ENCODE data around the gene ZMIZ2.
"Not testable (repeated sequence)": the region's sequence is repeated elsewhere in the genome, so short reads cannot be mapped to it uniquely, and the experiment has no call there.

The ZMIZ2 gene

DNA sequence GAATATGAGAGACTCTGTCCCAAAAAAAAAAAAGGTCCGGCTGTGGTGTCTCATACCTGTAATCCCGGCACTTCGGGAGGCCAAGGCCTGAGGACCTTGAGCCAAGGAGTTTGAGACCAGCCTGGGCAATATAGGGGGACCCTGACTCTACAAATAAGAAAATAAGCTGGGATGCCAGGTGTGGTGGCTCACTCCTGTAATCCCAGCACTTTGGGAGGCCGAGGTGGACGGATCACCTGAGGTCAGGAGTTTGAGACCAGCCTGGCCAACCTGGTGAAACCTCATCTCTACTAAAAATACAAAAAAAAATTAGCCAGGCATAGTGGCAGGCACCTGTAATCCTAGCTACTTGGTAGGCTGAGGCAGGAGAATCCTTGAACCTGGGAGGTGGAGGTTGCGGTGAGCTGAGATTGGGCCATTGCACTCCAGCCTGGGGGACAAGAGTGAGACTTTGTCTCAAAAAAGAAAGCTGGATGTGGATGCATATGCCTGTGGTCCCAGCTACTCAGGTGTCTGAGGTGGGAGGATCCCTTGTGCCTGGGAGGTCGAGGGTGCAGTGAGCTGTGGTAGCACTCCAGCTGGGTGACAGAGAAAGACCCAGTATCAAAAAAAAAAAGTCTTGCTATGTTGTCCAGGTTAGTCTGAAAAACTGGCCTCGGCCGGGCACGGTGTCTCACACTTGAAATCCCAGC, 55.3 kb downstream of the ZMIZ2 start:
- not testable (repeated sequence) for DNase-seq

DNA sequence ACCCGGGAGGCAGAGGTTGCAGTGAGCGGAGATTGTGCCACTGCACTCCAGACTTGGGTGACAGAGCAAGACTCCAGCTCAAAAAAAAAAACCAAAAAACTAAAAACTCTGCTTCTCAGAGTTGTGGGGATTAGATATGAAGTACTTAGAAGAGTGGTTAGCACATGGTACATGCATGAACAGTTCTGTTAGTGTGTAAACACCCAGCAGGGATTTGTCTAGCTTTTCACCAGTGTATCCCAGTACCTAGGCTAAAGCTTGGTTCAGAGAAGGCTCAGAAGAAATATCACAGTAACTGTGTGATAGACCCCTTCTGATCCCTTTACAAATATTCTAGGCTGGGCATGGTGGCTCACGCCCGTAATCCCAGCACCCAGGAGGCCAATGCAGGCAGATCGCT, 57.3 kb downstream of the ZMIZ2 start:
- DNase-seq = no peak

DNA sequence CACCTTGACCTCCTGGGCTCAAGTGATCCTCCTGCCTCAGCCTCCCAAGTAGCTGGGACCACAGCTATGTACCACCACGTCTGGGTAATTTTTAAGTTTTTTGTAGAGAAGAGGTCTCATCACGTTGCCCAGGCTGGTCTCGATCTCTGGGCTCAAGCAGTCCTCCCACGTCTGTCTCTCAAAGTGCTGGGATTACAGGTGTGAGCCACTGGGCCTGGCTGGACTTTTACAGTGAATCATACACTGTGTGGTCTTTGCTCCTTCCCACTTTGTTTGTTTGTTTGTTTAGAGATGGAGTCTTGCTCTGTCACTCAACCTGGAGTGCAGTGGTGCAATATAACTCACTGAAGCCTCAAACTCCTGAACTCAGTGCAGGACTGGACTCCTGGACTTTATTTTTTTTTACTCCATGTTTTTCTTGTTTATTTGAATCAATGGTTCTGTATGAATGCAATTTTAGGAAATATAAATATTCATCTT, 60.3 kb downstream of the ZMIZ2 start:
- DNase-seq = no peak

DNA sequence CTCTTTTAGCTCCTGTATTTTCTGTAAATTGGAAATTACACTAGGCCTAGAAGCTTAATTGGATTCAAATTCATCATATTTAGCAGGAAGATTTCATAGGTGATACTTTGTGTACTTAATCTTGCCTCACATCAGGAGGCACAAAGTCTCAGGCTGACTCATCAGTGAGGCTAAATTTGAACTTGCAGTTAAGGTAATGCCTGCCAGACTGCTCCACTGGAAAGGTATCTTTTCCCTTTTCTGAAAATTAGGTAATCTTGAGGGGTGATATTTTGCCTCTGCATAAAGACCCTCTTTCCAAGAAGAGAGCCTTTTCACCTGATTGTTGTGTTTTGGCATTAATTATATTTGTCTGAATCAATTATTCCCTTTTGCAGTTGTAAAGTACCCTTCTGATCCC, 62.4 kb downstream of the ZMIZ2 start:
- DNase-seq = no peak

DNA sequence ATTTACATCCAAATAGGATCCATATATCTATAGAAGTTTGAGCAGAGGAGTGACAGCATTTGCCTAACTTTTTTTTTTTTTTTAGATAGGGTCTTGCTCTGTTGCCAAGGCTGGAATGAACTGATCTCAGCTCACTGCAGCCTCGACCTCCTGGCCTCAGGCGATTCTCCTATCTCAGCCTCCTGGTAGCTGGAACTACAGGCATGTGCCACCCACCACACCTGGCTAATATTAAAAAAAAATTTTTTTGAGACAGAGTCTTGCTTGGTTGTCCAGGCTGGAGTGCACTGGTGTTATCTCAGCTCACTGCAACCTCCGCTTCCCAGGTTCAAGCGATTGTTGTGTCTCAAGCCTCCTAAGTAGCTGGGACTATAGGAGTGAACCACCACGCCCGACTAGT, 62.9 kb downstream of the ZMIZ2 start:
- no peak for DNase-seq

DNA sequence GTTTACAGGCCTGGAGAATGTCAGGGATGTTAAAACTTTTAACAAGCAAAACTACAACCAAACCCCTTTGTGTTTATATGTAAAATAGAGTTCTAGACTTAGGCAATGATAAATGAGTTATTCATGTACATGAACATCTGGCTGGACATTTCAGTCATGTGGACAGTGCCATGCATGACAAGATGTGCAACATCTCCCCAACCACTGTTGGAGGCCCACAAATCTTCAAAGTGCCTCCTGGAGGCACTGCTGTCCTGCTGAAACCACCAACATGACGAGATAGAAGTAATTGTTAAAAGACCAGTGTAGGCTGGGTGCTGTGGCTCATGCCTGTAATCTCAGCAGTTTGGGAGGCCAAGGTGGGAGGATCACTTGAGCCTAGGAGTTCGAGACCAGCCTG, 66.3 kb downstream of the ZMIZ2 start:
- DNase-seq = no peak

DNA sequence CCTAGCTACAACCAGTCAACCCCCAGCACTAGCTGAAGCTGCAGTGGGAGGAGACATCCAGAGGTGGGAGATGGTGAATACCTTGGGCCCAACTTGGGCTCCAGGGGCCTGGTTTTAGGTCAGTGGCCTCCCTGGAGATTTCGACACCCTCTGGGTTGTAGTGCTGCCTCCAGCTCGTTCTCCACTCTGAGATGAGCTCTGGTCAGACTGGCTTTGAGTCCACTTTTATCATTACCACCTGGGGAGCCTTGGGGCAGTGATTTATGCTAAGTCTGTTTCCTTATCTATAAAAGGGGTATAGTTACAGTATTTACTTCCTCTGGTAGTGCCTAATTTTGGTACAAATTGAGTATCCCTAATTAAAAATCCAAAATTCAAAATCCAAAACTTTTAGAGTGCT, 70.6 kb downstream of the ZMIZ2 start:
- DNase-seq = no peak
